ENCODE data around the gene NAV1. TPM values are rescaled to one million over a fixed set of nuclear protein-coding genes. Genes with fewer than 3 reads are reported as not detected.

NAV1 gene, protein sequence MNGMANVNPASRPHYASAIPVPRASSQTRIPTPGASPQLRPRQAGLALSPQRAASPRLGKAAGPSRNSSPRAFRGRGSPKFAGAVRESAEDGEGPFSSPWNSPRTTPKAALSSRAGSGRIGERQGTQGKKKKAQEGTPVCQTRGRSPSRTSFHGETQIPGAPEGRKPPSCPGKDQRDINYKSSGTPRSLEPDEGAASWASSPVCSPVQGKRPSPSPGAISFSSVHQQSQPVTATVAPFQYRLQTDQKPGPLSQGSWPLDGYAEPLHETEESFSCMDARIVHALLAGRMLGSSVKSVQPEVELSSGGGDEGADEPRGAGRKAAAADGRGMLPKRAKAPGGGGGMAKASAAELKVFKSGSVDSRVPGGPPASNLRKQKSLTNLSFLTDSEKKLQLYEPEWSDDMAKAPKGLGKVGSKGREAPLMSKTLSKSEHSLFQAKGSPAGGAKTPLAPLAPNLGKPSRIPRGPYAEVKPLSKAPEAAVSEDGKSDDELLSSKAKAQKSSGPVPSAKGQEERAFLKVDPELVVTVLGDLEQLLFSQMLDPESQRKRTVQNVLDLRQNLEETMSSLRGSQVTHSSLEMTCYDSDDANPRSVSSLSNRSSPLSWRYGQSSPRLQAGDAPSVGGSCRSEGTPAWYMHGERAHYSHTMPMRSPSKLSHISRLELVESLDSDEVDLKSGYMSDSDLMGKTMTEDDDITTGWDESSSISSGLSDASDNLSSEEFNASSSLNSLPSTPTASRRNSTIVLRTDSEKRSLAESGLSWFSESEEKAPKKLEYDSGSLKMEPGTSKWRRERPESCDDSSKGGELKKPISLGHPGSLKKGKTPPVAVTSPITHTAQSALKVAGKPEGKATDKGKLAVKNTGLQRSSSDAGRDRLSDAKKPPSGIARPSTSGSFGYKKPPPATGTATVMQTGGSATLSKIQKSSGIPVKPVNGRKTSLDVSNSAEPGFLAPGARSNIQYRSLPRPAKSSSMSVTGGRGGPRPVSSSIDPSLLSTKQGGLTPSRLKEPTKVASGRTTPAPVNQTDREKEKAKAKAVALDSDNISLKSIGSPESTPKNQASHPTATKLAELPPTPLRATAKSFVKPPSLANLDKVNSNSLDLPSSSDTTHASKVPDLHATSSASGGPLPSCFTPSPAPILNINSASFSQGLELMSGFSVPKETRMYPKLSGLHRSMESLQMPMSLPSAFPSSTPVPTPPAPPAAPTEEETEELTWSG (N-terminal part only)
- 66.8 and 74.4 TPM in 2 replicates for total RNA-seq

GRCh38 chr1:201538612-201539551 lies at the start of gene NAV1:
TSS of gene NAV1 (plus strand) at chr1:201539127. CDS start at chr1:201622885, 83,758 bp downstream.

DNA sequence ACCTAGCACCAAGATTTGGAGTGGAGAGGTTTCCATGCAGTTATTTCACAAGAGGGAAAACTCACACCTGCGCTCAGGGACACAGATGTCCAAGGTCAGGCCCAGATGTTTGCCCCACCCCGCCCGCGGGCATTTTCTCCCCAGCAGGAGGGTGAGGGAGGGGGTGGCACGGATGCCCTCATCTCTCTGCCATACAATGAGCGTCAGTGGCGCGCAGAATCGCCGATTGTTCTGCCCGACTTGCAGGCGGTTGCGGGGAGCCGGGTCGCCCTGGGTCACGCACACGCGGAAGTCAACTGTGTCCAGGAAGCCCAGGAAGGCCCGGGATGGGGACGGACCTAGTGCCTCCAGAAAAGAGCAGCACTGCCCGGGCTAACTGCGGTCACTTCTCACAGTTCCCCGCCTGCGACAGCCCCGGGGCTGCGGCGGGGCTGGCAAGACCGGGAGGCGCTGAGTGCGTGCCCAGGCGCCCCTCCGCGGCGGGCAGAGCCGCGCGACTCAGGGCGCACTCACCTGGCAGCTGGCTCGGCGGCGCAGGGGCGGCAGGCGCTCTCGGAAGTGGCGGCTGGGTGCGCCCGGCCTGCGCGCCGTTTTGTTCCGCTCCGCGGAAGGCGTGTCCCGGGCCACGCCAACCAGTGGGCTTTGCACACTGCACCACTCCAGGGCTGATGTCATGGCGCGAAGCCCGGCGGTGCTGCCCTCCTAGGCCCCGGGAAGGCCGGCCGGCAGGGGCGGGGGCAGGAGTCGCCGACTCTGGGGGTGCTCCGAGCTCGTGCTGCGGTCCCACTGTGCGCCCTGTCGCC lies 32.2 kb upstream of the NAV1 start, which contains the start of gene CSRP1:
CSRP1 (minus strand) TSS at position 567 of the 803 bp plus-strand sequence. CDS start 10,820 bp downstream, outside the sequence.

Other genes with a start within 250 kb of the NAV1 start
- gene TNNT2, start 161.4 kb upstream of the NAV1 start, total RNA-seq, result 0.07 TPM in 1 of 2 replicates, not detected in the other
- not detected in 2 replicates for gene LAD1, start 139.8 kb upstream of the NAV1 start, total RNA-seq
- under 0.01 TPM in 1 of 2 replicates, not detected in the other for gene TNNI1, start 117.4 kb upstream of the NAV1 start, total RNA-seq
- gene PHLDA3, start 69.9 kb upstream of the NAV1 start, total RNA-seq, result 26.6 and 29.9 TPM in 2 replicates
- gene CSRP1, start 32.0 kb upstream of the NAV1 start, total RNA-seq, result 364 and 440 TPM in 2 replicates